Measurements from ENCODE around the gene CYP11A1. TPM values are rescaled to one million over a fixed set of nuclear protein-coding genes. Genes with fewer than 3 reads are reported as not detected.

Gene CYP11A1
- total and polyA plus RNA-seq, 2 experiments from 2014 or later = 5.4 to 13.0 TPM

GRCh38 chr15:74373731-74374647 lies 6.5 kb upstream of the CYP11A1 start:
- H3K4me3 ChIP-seq = peak overlapping the region; percentile 51
- DNase-seq (ENCODE audit: low read depth in 1 of 2, low spot score in 1 of 2) = peak; percentile 90 to 94
- H3K36me3 ChIP-seq = no peaks in the 10 kb centered on the region
- no peak overlapping the region for H3K27ac ChIP-seq
- H3K9me3 ChIP-seq (ENCODE audit: low read depth) = no peaks in the 10 kb centered on the region
- TF ChIP-seq, protein P1, sequence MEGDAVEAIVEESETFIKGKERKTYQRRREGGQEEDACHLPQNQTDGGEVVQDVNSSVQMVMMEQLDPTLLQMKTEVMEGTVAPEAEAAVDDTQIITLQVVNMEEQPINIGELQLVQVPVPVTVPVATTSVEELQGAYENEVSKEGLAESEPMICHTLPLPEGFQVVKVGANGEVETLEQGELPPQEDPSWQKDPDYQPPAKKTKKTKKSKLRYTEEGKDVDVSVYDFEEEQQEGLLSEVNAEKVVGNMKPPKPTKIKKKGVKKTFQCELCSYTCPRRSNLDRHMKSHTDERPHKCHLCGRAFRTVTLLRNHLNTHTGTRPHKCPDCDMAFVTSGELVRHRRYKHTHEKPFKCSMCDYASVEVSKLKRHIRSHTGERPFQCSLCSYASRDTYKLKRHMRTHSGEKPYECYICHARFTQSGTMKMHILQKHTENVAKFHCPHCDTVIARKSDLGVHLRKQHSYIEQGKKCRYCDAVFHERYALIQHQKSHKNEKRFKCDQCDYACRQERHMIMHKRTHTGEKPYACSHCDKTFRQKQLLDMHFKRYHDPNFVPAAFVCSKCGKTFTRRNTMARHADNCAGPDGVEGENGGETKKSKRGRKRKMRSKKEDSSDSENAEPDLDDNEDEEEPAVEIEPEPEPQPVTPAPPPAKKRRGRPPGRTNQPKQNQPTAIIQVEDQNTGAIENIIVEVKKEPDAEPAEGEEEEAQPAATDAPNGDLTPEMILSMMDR (IDR thresholded peaks at IDR 0.05; ENCODE audit: low read depth, low read length) = peak; percentile 84
- H3K27me3 ChIP-seq = no peaks in the 10 kb centered on the region
- peaks cover 5% of the 10 kb centered on the region for H3K4me1 ChIP-seq (ENCODE audit: low read depth)

GRCh38 chr15:74373056-74373650 lies 5.7 kb upstream of the CYP11A1 start:
- Histone ChIP-seq H3K9me3 (ENCODE audit: low read depth) (no peaks in the 10 kb centered on the region), H3K4me3 (no peak overlapping the region), H3K36me3 (no peaks in the 10 kb centered on the region), H3K27ac (no peak overlapping the region), H3K27me3 (no peaks in the 10 kb centered on the region), H3K4me1 (ENCODE audit: low read depth) (peaks cover 12% of the 10 kb centered on the region)
- DNase-seq (ENCODE audit: low read depth in 1 of 2, low spot score in 1 of 2) = no peak
- TF ChIP-seq, protein P1 (IDR thresholded peaks at IDR 0.05; ENCODE audit: low read depth, low read length) = no peak

GRCh38 chr15:74370471-74370870 lies 3.0 kb upstream of the CYP11A1 start:
- Histone ChIP-seq H3K9me3 (ENCODE audit: low read depth) (no peaks in the 10 kb centered on the region), H3K4me1 (ENCODE audit: low read depth) (peaks cover 23% of the 10 kb centered on the region), H3K27ac (no peak overlapping the region), H3K36me3 (no peaks in the 10 kb centered on the region), H3K4me3 (no peak overlapping the region), H3K27me3 (no peaks in the 10 kb centered on the region)
- TF ChIP-seq, protein P1 (IDR thresholded peaks at IDR 0.05; ENCODE audit: low read depth, low read length) = no peak
- DNase-seq (ENCODE audit: low read depth in 1 of 2, low spot score in 1 of 2) = no peak

DNA sequence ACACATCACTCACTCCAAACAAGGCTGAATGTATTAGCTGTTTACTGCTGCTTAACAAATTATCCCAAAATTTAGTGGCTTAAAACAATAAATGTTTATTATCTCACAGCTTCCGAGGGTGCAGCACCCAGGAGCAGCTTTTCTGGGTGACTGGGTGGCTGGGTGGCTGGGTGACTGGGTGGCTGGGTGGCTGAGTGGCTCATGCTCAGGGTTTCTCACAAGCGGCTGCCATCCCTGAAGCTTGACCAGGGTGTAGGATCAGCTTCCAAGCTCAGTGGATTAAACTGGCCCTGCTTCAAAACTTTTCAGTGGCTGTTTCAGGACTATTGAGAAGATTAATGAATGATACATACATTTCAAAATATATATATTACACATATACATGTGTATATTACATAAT lies 2.3 kb upstream of the CYP11A1 start:
- H3K4me3 ChIP-seq = no peak overlapping the region
- H3K4me1 ChIP-seq (ENCODE audit: low read depth) = peaks cover 23% of the 10 kb centered on the region
- H3K9me3 ChIP-seq (ENCODE audit: low read depth) = no peaks in the 10 kb centered on the region
- TF ChIP-seq, protein P1 (IDR thresholded peaks at IDR 0.05; ENCODE audit: low read depth, low read length) = no peak
- DNase-seq (ENCODE audit: low read depth in 1 of 2, low spot score in 1 of 2) = no peak
- H3K27ac ChIP-seq = no peak overlapping the region
- no peaks in the 10 kb centered on the region for H3K27me3 ChIP-seq
- no peaks in the 10 kb centered on the region for H3K36me3 ChIP-seq

DNA sequence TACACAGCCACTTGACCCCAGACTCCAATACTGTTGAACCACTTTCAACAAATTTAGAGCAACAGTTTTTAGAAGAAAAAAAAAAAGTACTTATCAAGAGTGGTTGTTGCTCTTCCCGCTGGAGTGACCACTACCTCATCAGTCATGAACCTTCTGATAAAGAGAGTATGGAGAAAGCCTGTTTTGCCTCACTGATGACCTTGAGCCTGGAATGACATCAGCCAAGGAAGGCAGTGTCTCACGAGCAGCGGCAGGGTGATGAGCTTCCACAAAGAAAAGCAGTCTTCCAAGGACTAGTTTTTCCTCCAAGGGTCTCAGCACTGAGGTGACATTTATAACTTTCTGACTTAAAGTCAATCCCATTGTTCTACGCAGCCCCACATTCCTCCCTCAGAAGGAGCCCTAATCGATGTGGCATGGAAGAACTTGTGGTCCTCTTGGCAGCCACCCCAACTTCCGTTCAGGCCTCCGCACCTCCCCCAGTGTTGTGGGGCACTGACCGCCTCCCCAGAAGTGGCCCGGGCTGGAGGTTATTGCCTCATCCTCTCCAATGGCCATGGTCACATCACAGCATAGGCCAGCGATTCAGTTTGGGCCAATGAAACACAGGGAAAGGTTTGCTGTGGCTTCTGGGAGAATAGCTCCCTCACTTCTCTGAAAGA lies 1.8 kb upstream of the CYP11A1 start:
- no peak overlapping the region for H3K27ac ChIP-seq
- H3K4me1 ChIP-seq (ENCODE audit: low read depth) = peaks cover 23% of the 10 kb centered on the region
- peak; percentile 37 to 75 for DNase-seq (ENCODE audit: low read depth in 1 of 2, low spot score in 1 of 2)
- H3K36me3 ChIP-seq = no peaks in the 10 kb centered on the region
- H3K27me3 ChIP-seq = peaks cover 3% of the 10 kb centered on the region
- no peak overlapping the region for H3K4me3 ChIP-seq
- TF ChIP-seq, protein P1 (IDR thresholded peaks at IDR 0.05; ENCODE audit: low read depth, low read length) = no peak
- H3K9me3 ChIP-seq (ENCODE audit: low read depth) = no peaks in the 10 kb centered on the region
